HUES48 (cell line): ENCODE results near the gene IFT20.
A peak's percentile ranks its signal among the peaks of the same experiment; 100 is the strongest.

ENCODE experiments used
- H3K27ac ChIP-seq: one replicate; pipeline ENCODE4 v1.7.0; 2013; ENCODE audit warnings: low read depth, low read length, inconsistent platforms
- H3K27me3 ChIP-seq: 2 replicates; pipeline ENCODE4 v1.6.1; 2013; ENCODE audit warnings: mild to moderate bottlenecking, low read length; ENCODE audit not compliant: control insufficient read depth, insufficient read depth
- H3K36me3 ChIP-seq: 2 replicates; pipeline ENCODE4 v1.6.1; 2013; ENCODE audit warnings: low read length; ENCODE audit not compliant: control insufficient read depth, insufficient read depth
- H3K4me1 ChIP-seq: 2 replicates; pipeline ENCODE4 v1.6.1; 2013; ENCODE audit warnings: mild to moderate bottlenecking, low read length; ENCODE audit not compliant: control insufficient read depth, insufficient read depth
- H3K4me3 ChIP-seq: 2 replicates; pipeline ENCODE4 v1.5.1; 2013; ENCODE audit warnings: mild to moderate bottlenecking, low read depth, low read length
- H3K9ac ChIP-seq: 2 replicates; pipeline ENCODE4 v1.6.1; 2013; ENCODE audit warnings: mild to moderate bottlenecking, low read depth, low read length, moderate library complexity
- H3K9me3 ChIP-seq: 2 replicates; pipeline ENCODE4 v1.6.1; 2013; ENCODE audit warnings: low read length; ENCODE audit not compliant: control insufficient read depth, insufficient read depth

The IFT20 gene

GRCh38 chr17:28363186-28363585 is 27.9 kb upstream of the IFT20 start:
- H3K4me1 ChIP-seq = peaks cover 3% of the 10 kb centered on the region; the same call in 1 of the 2 replicates
- peaks cover 45% of the 10 kb centered on the region for H3K36me3 ChIP-seq
- H3K9me3 ChIP-seq = no peaks in the 10 kb centered on the region
- no peak overlapping the region for H3K27ac ChIP-seq
- H3K4me3 ChIP-seq = no peak overlapping the region
- H3K27me3 ChIP-seq = no peaks in the 10 kb centered on the region
- H3K9ac ChIP-seq = no peak overlapping the region

- Histone ChIP-seq H3K27me3 (no peaks in the 10 kb centered on the region), H3K4me1 (peaks cover 8% of the 10 kb centered on the region; the same call in 1 of the 2 replicates), H3K9ac (peak overlapping the region; percentile 86), H3K4me3 (peak overlapping the region; percentile 91), H3K27ac (peak overlapping the region; percentile 73), H3K9me3 (no peaks in the 10 kb centered on the region), H3K36me3 (peaks cover 59% of the 10 kb centered on the region)
Observed at GRCh38 chr17:28357901-28358197, 22.6 kb upstream of the IFT20 start.

- Histone ChIP-seq H3K27ac (peak within 1 kb of the TSS; percentile 73), H3K4me3 (peak within 1 kb of the TSS; percentile 91), H3K36me3 (peaks cover 57% of the 10 kb centered on the region), H3K4me1 (peaks cover 8% of the 10 kb centered on the region; the same call in 1 of the 2 replicates), H3K9me3 (no peaks in the 10 kb centered on the region), H3K9ac (peak within 1 kb of the TSS; percentile 86), H3K27me3 (no peaks in the 10 kb centered on the region)
Observed at GRCh38 chr17:28357061-28357900, 22.0 kb upstream of the IFT20 start, which contains the start of gene POLDIP2. Gene POLDIP2, minus strand, starts transcription at chr17:28357527. Its CDS starts 79 bp downstream, at chr17:28357448.

GRCh38 chr17:28350271-28350670 is 15.0 kb upstream of the IFT20 start:
- no peaks in the 10 kb centered on the region for H3K9me3 ChIP-seq
- no peaks in the 10 kb centered on the region for H3K27me3 ChIP-seq
- H3K4me1 ChIP-seq = peaks cover 16% of the 10 kb centered on the region
- H3K36me3 ChIP-seq = peaks cover 95% of the 10 kb centered on the region
- no peak overlapping the region for H3K27ac ChIP-seq
- no peak overlapping the region for H3K9ac ChIP-seq
- H3K4me3 ChIP-seq = no peak overlapping the region

DNA sequence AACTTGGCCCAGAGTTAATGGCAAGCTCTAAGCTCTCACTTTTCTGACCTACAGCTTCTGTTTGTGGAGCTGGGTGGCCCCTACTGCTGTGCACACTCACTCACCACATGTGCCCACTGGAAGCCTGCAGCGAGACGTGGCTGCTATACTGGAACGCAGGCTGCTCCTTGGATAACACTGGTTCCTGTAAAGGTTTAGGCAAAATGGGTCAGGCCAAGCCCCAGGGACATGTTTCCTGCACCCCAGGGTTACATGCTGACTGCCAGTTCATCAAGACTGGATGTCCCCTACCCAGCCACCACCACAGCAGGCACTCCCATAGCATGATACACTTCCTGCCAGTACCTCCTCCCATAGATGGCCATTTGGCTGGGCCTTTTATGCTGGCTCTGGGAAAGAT is 13.7 kb upstream of the IFT20 start:
- Histone ChIP-seq H3K9me3 (no peaks in the 10 kb centered on the region), H3K27me3 (no peaks in the 10 kb centered on the region), H3K36me3 (peaks cover 95% of the 10 kb centered on the region), H3K9ac (no peak overlapping the region), H3K4me1 (peaks cover 16% of the 10 kb centered on the region), H3K4me3 (no peak overlapping the region), H3K27ac (no peak overlapping the region)

DNA sequence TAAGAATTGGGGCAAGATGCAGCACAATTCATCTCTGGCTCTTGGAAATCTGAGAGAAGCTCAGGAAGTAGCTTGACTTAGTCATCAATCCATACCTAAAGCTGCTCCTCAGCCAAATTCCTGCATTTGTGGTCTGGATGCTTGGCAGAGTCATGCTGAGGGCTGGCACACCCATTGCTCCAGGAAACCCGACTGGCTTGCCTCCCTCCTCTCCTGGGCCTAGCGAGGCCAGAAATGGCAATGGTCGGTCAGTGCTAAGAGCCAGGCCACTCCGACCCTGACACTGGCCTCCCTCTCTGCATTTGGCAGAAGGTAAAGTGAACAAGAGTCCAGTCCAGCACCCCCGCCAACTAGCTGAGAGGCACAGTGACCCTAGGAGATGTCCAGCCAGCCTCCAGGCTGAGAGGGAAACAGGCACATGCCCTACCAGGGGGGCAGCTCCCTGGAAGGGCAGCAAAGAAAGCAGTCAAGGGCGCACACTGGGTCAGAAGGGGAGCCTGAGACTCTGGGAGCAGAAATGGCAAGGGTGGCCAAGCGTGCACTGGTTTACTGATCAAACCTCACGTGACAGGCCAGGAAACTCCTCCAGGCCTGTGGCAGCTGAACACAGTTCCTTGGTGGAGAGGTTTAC is 12.1 kb upstream of the IFT20 start:
- peak overlapping the region; percentile 86 for H3K27ac ChIP-seq
- H3K36me3 ChIP-seq = peaks cover 95% of the 10 kb centered on the region

GRCh38 chr17:28346746-28347246 is 11.5 kb upstream of the IFT20 start:
- Histone ChIP-seq H3K4me1 (peaks cover 16% of the 10 kb centered on the region), H3K27me3 (no peaks in the 10 kb centered on the region), H3K27ac (peak overlapping the region; percentile 86), H3K36me3 (peaks cover 96% of the 10 kb centered on the region), H3K9me3 (no peaks in the 10 kb centered on the region), H3K9ac (no peak overlapping the region), H3K4me3 (no peak overlapping the region)

More for the DNA sequence above, 12.1 kb upstream of the IFT20 start:
- no peak overlapping the region for H3K9ac ChIP-seq
- no peaks in the 10 kb centered on the region for H3K9me3 ChIP-seq
- no peaks in the 10 kb centered on the region for H3K27me3 ChIP-seq
- H3K4me3 ChIP-seq = no peak overlapping the region
- H3K4me1 ChIP-seq = peaks cover 16% of the 10 kb centered on the region

DNA sequence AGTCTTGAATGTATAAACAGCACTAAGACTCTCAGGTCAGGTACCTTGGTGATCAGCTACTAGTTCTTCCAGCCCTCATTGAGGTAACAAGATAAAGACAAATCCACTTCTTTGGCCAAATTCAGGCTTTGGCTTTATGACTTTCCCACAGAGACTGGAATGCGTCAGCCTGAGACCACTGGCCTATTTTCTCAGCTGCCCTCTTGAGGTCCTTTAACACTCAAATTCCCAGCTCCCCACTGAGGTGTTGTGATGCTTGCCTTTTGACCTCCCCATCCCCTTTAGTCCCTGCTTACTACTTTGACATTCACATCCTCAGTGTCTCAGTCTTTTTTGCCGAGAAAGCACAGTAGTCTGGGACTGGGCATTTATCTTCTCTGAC is 10.9 kb upstream of the IFT20 start:
- peaks cover 16% of the 10 kb centered on the region for H3K4me1 ChIP-seq
- H3K9ac ChIP-seq = no peak overlapping the region
- peak overlapping the region; percentile 86 for H3K27ac ChIP-seq
- no peak overlapping the region for H3K4me3 ChIP-seq
- H3K9me3 ChIP-seq = no peaks in the 10 kb centered on the region
- H3K36me3 ChIP-seq = peaks cover 96% of the 10 kb centered on the region
- H3K27me3 ChIP-seq = no peaks in the 10 kb centered on the region

DNA sequence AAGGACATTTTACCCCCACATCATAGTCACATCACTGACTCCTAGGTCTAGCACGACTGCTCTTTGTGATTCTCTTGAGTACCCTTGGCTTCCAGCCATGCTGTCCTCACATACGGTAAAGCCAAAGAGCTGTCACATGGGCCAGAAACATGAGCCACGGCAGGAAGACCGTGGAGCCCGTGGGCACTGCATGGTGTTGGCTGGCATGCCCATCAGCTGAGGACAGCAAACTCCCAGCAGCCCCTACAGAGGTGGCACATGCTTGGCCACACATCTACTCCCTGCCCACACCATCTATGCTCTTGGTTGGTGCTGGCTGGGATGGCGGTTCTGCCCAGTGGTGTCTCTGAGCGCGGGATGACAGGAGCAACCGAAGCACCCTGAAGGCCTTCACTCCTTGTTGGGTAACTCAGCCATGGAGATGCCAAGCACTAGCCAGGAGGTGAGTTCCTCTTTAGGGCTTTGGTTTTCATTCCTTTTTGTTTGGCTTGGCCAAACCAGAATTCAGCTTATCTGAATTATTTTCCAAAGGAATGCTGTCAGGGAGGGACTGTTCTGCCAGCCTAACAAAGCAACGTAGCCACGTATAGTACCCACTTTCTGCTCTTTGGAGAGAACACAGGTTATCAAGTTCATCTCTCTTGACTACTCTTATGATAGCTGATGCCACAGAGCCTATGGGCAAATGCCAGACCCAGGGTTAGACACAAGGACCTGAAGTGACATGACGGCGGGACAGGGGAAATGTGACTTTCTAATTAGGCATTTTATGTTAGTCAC is 10.3 kb upstream of the IFT20 start:
- H3K4me3 ChIP-seq = no peak overlapping the region
- peaks cover 95% of the 10 kb centered on the region for H3K36me3 ChIP-seq
- no peak overlapping the region for H3K9ac ChIP-seq
- peaks cover 16% of the 10 kb centered on the region for H3K4me1 ChIP-seq
- H3K27me3 ChIP-seq = no peaks in the 10 kb centered on the region
- H3K9me3 ChIP-seq = no peaks in the 10 kb centered on the region
- H3K27ac ChIP-seq = peak overlapping the region; percentile 86

- Histone ChIP-seq H3K9me3 (no peaks in the 10 kb centered on the region), H3K9ac (no peak overlapping the region), H3K27me3 (no peaks in the 10 kb centered on the region), H3K36me3 (peaks cover 93% of the 10 kb centered on the region), H3K4me3 (no peak overlapping the region), H3K27ac (no peak overlapping the region), H3K4me1 (peaks cover 16% of the 10 kb centered on the region)
Observed at GRCh38 chr17:28344435-28344901, 9.2 kb upstream of the IFT20 start.
